ENCODE data around the gene ATF6B.
"Not testable (repeated sequence)": the region's sequence is repeated elsewhere in the genome, so short reads cannot be mapped to it uniquely, and the experiment has no call there.

Gene ATF6B

GRCh38 chr6:32079566-32080290 is 48.3 kb downstream of the ATF6B start:
- no peak for DNase-seq

DNA sequence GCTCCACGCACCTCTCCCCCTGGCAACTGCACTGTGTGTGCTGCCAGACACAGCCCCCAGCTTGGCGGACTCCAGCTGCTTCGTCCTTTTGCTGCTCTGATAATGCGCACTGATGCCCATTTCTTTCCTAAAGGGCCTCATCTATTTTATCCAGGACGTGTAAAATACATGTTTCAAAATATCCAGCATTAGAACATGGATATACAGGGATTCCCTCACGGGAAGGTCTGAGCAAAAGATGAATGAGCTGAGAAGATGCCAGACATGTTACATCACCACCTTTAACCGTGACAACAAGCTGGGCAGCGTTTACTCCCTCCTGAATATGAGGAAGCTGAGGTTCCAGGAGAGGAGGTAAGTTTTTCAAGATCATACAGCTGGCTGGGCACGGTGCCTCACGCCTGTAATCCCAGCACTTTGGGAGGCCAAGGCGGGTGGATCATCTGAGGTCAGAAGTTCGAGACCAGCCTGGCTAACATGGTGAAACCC is 51.7 kb downstream of the ATF6B start:
- no peak for DNase-seq

- DNase-seq: no peak
Measured at GRCh38 chr6:32075781-32076180, 52.3 kb downstream of the ATF6B start.

DNA sequence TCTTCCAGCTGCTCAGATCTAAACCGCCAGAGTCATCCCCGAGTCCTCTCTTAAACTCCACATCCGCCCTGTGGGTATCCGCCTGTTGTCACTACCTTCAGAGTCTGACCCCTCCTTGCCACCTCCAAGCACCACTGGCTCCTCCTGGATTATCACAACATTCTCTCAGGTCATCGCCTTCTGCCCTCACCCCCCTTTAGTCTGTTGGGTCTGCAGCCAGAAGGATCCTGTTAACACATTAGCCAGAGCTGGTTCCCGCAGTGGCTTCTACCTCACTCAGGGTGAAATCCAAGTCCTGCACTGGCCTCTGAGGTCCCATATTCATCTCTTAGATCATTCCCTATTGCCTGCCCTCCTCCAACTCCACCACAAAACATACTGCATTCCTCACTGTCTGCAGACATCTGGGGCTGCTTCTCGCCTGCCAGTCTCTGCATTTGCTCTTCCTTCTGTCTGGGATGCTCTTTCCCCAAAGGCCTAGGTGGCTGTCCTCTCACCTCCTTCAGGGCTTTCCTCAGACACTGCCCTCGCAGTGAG is 53.0 kb downstream of the ATF6B start:
- DNase-seq: no peak

DNA sequence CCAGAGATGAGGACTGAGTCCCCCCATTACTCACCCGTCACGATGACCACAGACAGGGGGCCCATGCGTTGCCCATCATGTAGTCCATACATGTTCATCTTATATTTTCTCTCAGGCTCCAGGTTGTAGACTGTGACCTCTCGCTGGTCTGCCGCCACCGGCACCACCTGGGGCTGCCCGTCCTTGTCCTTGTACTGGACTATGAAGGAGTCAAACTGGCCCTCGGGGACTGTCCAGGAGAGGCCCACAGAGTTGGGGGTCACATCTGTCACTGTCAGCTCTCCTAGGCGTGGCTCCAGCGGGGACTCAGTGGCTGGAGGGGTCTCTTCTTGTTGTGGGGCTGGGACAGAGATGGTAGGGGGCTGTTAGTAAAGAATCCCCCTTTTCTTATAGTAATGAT is 54.4 kb downstream of the ATF6B start:
- no peak for DNase-seq

DNA sequence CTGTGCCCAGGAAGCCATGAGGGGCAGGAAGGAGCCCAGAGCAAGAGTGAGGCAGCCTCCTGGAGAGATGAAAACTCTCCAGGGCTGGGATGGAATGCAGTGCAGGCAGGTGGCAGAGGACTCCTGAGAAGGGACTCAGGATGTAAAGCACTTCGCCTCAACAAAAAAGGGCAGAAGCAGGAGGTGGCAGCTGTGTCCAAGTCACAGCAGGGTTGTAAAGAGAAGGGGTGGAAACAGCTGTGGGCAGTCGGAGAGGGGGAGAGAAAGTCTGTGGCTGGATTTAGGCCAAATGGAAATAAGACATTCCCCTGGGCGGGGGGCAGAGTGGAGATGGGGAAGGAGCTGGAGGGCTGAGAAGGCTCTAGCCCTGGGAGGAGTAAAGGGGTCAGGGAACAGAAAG is 54.9 kb downstream of the ATF6B start:
- no peak for DNase-seq

- no peak for DNase-seq
Measured at GRCh38 chr6:32070814-32071543, 57.1 kb downstream of the ATF6B start.

- DNase-seq: no peak
Measured at GRCh38 chr6:32069878-32070515, 58.0 kb downstream of the ATF6B start.

DNA sequence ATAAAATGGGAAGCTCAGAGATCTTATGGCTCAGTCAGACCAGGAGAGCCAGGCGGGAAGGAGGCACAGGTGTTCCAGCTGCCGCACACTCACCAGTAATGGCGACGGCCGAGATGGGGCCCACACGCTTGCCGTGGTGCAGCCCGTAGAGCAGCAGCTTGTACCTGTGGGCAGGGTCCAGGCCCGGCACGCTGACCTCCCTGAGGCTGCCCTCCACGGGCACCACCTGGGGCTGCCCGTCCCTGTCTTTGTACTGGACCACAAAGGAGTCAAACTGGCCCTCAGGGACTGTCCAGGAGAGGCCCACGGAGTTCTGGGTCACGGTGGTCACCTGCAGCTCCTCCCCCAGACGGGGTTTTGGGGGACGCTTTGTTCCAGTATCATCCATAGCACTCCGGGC is 58.6 kb downstream of the ATF6B start:
- DNase-seq: no peak

GRCh38 chr6:32068867-32069266 is 59.2 kb downstream of the ATF6B start:
- no peak for DNase-seq

GRCh38 chr6:32068315-32068714 is 59.7 kb downstream of the ATF6B start:
- DNase-seq: not testable (repeated sequence)

- DNase-seq: not testable (repeated sequence)
Measured at GRCh38 chr6:32067521-32067920, 60.5 kb downstream of the ATF6B start.

Measured in activated CD4-positive, CD25-positive, alpha-beta regulatory T cell treated with anti-CD3 and anti-CD28 coated beads, Interleukin-2, amount 50 U/mL, for 72 hours (primary cell).